Measurements from ENCODE around the gene ATP2C2. TPM values are rescaled to one million over a fixed set of nuclear protein-coding genes. Genes with fewer than 3 reads are reported as not detected.

ATP2C2 gene
- total and polyA plus RNA-seq, 11 donors = 0.17 TPM; not detected in 10

DNA sequence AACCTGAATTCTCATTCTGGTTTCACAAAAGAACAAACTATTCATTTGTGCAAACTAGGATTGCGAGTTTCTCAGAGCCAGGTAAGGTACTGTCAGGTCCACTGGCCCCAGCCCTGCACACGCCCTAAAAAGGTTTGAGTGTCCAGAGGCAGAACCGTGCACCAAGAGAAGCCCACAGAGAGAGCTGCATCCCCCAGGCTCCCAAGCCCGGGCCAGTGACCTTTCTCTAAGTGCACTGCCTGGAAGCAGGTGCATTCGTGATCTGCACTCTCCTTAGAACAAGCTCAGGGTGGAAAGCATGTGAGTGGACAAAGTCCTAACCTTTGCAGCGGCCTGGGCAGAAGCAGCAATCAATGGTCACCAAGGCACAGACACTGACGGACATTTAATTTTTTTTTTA lies 109.3 kb downstream of the ATP2C2 start:
- Histone ChIP-seq H3K9me3 (no peaks in the 10 kb centered on the region), H3K4me1 (no peaks in the 10 kb centered on the region), H3K27me3 (no peaks in the 10 kb centered on the region), H3K27ac (no peak overlapping the region), H3K36me3 (peaks cover 0 to 42% (median 19%) of the 10 kb centered on the region in 9 donors), H3K4me3 (no peak overlapping the region)
- 76 to 87% (median 83%) methylated on average over 7 of the region's 7 CpGs for WGBS, 4 donors
- DNase-seq (peak in 1 of 5 donors; percentile 8), ATAC-seq (no peak)
- intact Hi-C loops (cut with DNase I) = no loop called here
- TF ChIP-seq, protein P1, sequence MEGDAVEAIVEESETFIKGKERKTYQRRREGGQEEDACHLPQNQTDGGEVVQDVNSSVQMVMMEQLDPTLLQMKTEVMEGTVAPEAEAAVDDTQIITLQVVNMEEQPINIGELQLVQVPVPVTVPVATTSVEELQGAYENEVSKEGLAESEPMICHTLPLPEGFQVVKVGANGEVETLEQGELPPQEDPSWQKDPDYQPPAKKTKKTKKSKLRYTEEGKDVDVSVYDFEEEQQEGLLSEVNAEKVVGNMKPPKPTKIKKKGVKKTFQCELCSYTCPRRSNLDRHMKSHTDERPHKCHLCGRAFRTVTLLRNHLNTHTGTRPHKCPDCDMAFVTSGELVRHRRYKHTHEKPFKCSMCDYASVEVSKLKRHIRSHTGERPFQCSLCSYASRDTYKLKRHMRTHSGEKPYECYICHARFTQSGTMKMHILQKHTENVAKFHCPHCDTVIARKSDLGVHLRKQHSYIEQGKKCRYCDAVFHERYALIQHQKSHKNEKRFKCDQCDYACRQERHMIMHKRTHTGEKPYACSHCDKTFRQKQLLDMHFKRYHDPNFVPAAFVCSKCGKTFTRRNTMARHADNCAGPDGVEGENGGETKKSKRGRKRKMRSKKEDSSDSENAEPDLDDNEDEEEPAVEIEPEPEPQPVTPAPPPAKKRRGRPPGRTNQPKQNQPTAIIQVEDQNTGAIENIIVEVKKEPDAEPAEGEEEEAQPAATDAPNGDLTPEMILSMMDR (IDR thresholded peaks at IDR 0.05) = no peak
- no peak for TF ChIP-seq POLR2A (IDR thresholded peaks at IDR 0.05)

DNA sequence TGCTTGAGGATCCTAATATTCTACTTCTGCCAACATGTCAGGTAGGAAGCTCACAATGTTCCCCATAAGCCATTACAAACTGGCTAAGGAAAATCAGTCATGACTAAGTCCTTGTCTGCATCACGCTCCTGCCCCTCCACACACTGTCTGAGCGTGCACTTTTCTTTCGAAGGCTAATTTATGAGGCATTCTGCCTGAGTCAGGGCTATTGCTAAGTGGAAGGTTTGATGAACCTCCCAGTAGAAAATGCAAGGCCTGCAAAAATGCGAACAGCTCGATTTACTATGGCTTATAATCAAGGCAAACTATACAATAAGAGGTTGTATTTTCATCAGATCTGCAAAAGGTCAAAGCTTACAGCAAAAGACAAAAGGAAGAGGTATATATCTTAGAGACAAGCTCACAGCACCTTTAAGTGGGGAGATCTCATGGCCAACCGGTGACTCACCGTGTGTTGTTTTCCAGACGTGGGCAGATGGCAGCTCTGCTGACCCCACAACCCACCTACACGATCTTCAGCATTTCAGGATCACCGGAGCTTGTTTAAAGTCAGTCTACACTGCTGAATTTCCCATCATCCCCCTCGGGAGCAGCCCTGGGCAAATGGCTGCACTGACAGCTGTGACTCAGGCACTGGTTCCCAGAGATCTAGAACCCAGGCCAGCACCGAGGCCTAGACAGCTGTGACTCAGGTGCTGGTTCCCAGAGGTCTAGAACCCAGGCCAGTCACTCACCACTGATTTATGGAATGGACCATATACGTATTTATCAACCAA lies 110.0 kb downstream of the ATP2C2 start:
- intact Hi-C loops (cut with DNase I) = no loop called here
- no peaks in the 10 kb centered on the region for H3K27me3 ChIP-seq
- H3K4me3 ChIP-seq = no peak overlapping the region
- no peaks in the 10 kb centered on the region for H3K9me3 ChIP-seq
- no peak overlapping the region for H3K27ac ChIP-seq
- WGBS, 4 donors = 90 to 94% (median 92%) methylated on average over 13 of the region's 13 CpGs
- no peaks in the 10 kb centered on the region for H3K4me1 ChIP-seq
- H3K36me3 ChIP-seq = peaks cover 0 to 48% (median 24%) of the 10 kb centered on the region in 9 donors
- TF ChIP-seq POLR2A (IDR thresholded peaks at IDR 0.05) = no peak
- TF ChIP-seq, protein P1 (IDR thresholded peaks at IDR 0.05) = no peak
- no peak for ATAC-seq
- DNase-seq = peak in 1 of 5 donors; percentile 8

DNA sequence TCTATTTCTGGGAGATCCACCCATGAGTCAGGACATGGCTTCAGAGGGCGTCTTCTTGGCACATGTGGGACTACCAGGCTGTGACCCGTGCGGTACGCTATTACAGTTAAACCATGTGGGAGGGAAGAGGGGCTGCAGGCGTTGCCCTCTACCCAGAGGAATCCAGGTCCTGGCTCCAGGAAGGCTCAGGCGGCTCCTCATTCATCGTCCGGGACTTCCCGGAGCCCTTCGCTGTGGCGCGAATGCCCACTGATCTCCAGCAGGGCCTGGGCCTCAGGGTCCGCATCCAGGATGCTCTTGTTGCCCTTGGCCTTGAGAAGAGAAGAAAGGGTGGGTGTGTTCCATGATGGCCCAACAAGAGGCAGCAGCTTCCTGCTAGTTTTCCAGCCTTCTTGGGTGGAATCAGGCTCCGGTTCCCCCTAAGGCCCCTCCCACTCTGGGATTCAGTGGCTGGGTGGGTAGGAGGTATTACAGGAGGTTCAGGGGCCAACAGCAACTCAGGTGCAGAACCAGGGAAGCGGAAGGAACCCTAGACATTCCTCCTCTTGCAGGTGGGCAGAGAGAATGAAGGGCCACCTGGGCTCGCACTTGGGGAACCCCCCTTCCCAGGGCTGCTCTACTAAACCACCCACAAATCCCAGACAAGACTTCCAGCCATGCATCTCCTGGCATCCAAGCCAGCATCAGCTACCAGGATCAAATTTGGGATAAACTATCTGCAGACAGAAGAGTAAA lies 111.5 kb downstream of the ATP2C2 start:
- Histone ChIP-seq H3K27ac (no peak overlapping the region), H3K4me1 (peaks cover 0 to 8% (median 0%) of the 10 kb centered on the region in 12 donors), H3K4me3 (no peak overlapping the region), H3K9me3 (no peaks in the 10 kb centered on the region), H3K27me3 (no peaks in the 10 kb centered on the region), H3K36me3 (peaks cover 0 to 55% (median 24%) of the 10 kb centered on the region in 9 donors)
- TF ChIP-seq POLR2A (IDR thresholded peaks at IDR 0.05) = no peak
- TF ChIP-seq, protein P1 (IDR thresholded peaks at IDR 0.05) = no peak
- ATAC-seq (no peak), DNase-seq (peak in 1 of 5 donors; percentile 7)
- intact Hi-C loops (cut with DNase I) = loop anchor here in 9 of 10 donors (5.0 to 10.0 kb wide), 9 partner anchors 285 to 655 kb away; partner anchors contain the start of genes NECAB2 (in 3 of the 9), OSGIN1 (in 2 of the 9), TAF1C (in 2 of the 9) and ADAD2 (in 1 of the 9)
- WGBS, 4 donors = 91 to 97% (median 95%) methylated on average over 7 to 16 of the region's 16 CpGs

Measured in heart left ventricle (tissue), 16 donors.